Progenitor cell of endocrine pancreas (in vitro differentiated cells): ENCODE results near the gene ACYP2. TPM values are rescaled to one million over a fixed set of nuclear protein-coding genes. Genes with fewer than 3 reads are reported as not detected.

ENCODE experiments used
- DNase-seq: peaks from one replicate; pipeline ENCODE4 v3.0.0; 2021; ENCODE audit warnings: low spot score; ENCODE audit not compliant: unreplicated experiment
- H3K27ac Mint-ChIP-seq: 2 replicates; pipeline ENCODE4 v1.8.0; 2021; ENCODE audit warnings: mild to moderate bottlenecking, moderate library complexity, mixed read lengths
- H3K27me3 Mint-ChIP-seq: 2 replicates; pipeline ENCODE4 v1.8.0; 2021; ENCODE audit warnings: mixed read lengths
- H3K36me3 Mint-ChIP-seq: 2 replicates; pipeline ENCODE4 v1.8.0; 2022; ENCODE audit warnings: mixed read lengths; ENCODE audit not compliant: insufficient read depth
- H3K4me1 Mint-ChIP-seq: 2 replicates; pipeline ENCODE4 v1.8.0; 2021; ENCODE audit warnings: low read depth, mixed read lengths
- H3K4me3 Mint-ChIP-seq: 2 replicates; pipeline ENCODE4 v1.8.0; 2021; ENCODE audit warnings: low read depth, mild to moderate bottlenecking, moderate library complexity, mixed read lengths
- H3K9me3 Mint-ChIP-seq: 2 replicates; pipeline ENCODE4 v1.8.0; 2021; ENCODE audit warnings: low read depth, mixed read lengths
- CTCF ChIP-seq: fragments of 200-600 bp; sonication (generic); IDR thresholded peaks from one replicate; pipeline ENCODE4 v1.5.0; 2021; ENCODE audit warnings: antibody characterized with exemption, mild to moderate bottlenecking; ENCODE audit not compliant: unreplicated experiment
- total RNA-seq: library from RNA; stranded (reverse); gene quantifications from 2 replicates; pipeline ENCODE4 v1.2.1, GENCODE V29; 2021

ACYP2 gene
- total RNA-seq, 1 donor from 2014 or later: 8.6 TPM

DNA sequence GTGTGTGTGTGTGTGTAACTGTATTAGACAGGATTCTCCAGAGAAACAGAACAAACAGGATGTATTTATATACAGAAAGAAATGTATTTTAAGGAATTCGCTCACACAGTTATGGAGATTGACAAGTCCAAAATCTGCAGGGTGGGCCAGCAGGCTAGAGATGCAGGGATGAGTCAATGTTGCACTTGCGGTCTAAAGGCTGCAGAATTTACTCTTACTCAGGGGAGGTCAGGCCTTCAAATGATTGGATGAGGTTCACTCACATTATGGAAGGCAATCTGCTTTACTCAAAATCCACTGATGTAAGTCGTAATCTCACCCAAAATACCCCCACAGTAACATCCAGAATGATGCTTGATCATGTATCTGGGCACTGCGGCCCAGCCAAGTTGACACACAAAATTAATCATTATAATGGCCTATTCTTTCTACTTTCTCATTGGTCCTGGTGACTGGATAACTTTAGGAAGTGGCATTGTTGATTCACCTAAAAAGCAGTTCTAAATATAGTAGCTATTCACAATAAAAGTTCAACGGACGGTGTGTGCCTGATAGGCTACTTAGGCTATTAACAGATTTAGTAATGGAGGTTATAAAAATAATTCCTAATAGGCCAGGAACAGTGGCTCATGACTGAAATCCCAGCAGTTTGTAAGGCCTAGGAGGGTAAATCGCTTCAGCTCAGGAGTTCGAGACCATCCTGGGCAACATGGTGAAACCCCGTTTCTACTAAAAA, 40.6 kb upstream of the ACYP2 start:
- Mint-ChIP-seq H3K27ac (no peak overlapping the region), H3K4me3 (no peak overlapping the region), H3K4me1 (peaks cover 4% of the 10 kb centered on the region), H3K36me3 (no peaks in the 10 kb centered on the region), H3K9me3 (no peaks in the 10 kb centered on the region), H3K27me3 (peaks cover 6% of the 10 kb centered on the region)
- TF ChIP-seq CTCF: no peak
- DNase-seq: no peak

GRCh38 chr2:54076586-54076985, 38.8 kb upstream of the ACYP2 start:
- no peak for TF ChIP-seq CTCF
- no peaks in the 10 kb centered on the region for H3K9me3 Mint-ChIP-seq

DNA sequence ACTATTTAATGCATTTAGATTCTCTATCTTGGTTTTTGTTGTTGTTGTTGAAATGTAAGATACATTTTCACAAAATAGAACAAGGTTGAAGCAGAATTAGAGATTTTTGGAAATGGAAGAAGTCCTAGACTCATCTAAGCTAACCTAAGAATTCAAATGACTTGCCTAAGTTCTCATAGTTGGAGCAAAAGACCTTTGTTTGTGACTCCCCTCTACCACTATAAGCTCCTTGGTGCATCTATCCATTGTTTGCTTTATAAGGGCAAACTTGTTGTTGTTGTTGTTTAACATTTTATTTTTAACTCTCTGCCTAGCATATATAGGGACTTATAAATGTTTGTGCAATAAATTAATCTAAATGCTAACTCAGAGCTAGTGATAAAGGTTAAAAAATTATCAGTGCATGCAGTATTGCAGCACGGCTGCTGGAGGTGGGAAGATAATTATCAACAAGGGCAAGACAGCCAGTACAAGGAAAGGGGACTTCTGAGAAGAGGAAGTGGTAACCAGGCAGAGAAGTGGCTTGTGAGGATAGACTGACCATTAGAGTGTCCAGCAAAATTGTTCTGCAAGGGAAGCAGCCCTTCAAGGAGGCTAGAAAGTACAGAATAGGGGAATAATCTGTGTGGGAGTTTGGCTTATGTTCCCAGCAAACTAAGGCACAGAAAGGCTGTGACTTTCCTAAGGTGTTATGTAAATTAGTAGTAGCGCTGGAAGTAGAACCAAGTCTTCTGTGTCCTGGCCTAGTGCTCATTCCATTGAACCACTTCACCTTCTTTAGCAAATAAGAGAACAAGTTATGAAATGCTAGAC, 38.1 kb upstream of the ACYP2 start:
- no peak for DNase-seq
- Mint-ChIP-seq H3K9me3 (no peaks in the 10 kb centered on the region), H3K4me3 (no peak overlapping the region), H3K27ac (no peak overlapping the region), H3K36me3 (no peaks in the 10 kb centered on the region), H3K27me3 (peaks cover 6% of the 10 kb centered on the region), H3K4me1 (peaks cover 2% of the 10 kb centered on the region)
- no peak for TF ChIP-seq CTCF

More at GRCh38 chr2:54076586-54076985, 38.8 kb upstream of the ACYP2 start:
- Mint-ChIP-seq H3K27me3 (peaks cover 6% of the 10 kb centered on the region), H3K27ac (no peak overlapping the region), H3K36me3 (no peaks in the 10 kb centered on the region), H3K4me1 (peaks cover 2% of the 10 kb centered on the region), H3K4me3 (no peak overlapping the region)
- no peak for DNase-seq

- H3K36me3 Mint-ChIP-seq: no peaks in the 10 kb centered on the region
- peaks cover 2% of the 10 kb centered on the region for H3K4me1 Mint-ChIP-seq
- H3K27me3 Mint-ChIP-seq: peaks cover 14% of the 10 kb centered on the region
- no peak overlapping the region for H3K4me3 Mint-ChIP-seq
- DNase-seq: no peak
- no peak overlapping the region for H3K27ac Mint-ChIP-seq
- no peaks in the 10 kb centered on the region for H3K9me3 Mint-ChIP-seq
- TF ChIP-seq CTCF: no peak
These were observed 36.1 kb upstream of the ACYP2 start for GRCh38 chr2:54079331-54079730.

DNA sequence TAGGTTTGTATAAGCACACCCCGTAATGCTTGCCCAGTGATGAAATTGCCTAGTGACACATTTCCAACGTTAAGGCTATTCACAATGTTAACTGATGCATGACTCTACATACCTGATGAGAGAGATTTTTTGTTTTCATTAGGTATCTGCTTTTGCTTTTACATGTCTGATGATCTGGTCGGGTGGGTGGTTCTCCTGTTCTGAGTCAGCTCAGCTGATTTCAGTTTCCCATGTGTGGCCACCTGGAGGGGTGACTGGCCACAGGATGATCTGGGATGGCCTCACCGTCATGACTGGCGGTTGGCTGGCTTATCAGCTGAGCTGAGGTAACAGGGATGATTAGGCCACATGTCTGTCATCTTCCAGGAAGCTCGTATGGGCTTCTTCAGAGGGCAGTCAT, 33.8 kb upstream of the ACYP2 start:
- DNase-seq: no peak
- no peak for TF ChIP-seq CTCF
- no peaks in the 10 kb centered on the region for H3K9me3 Mint-ChIP-seq
- H3K27me3 Mint-ChIP-seq: peaks cover 31% of the 10 kb centered on the region
- no peaks in the 10 kb centered on the region for H3K36me3 Mint-ChIP-seq
- peaks cover 4% of the 10 kb centered on the region for H3K4me1 Mint-ChIP-seq
- H3K27ac Mint-ChIP-seq: no peak overlapping the region
- no peak overlapping the region for H3K4me3 Mint-ChIP-seq
